ENCODE measurements around the gene TAF13. TPM values are rescaled to one million over a fixed set of nuclear protein-coding genes. Genes with fewer than 3 reads are reported as not detected.
"Not testable (repeated sequence)": the region's sequence is repeated elsewhere in the genome, so short reads cannot be mapped to it uniquely, and the experiment has no call there.

Gene TAF13
- total RNA-seq, 1 donor from 2014 or later, result 22.4 TPM

GRCh38 chr1:109059026-109059425 is 16.8 kb downstream of the TAF13 start:
- Mint-ChIP-seq H3K9me3 (no peaks in the 10 kb centered on the region), H3K4me3 (no peak overlapping the region), H3K27me3 (ENCODE audit: low read depth) (no peaks in the 10 kb centered on the region), H3K27ac (ENCODE audit: unreplicated experiment) (no peak overlapping the region), H3K4me1 (no peaks in the 10 kb centered on the region), H3K36me3 (ENCODE audit: low read depth) (no peaks in the 10 kb centered on the region)
- no peak for DNase-seq (ENCODE audit: low read depth, low spot score)
- TF ChIP-seq CTCF (conservative IDR thresholded peaks at IDR 0.05), result no peak

- Mint-ChIP-seq H3K4me3 (no peak overlapping the region), H3K4me1 (no peaks in the 10 kb centered on the region), H3K27me3 (ENCODE audit: low read depth) (no peaks in the 10 kb centered on the region), H3K27ac (ENCODE audit: unreplicated experiment) (no peak overlapping the region), H3K9me3 (no peaks in the 10 kb centered on the region), H3K36me3 (ENCODE audit: low read depth) (no peaks in the 10 kb centered on the region)
- no peak for TF ChIP-seq CTCF (conservative IDR thresholded peaks at IDR 0.05)
- no peak for DNase-seq (ENCODE audit: low read depth, low spot score)
These were observed 19.7 kb downstream of the TAF13 start for GRCh38 chr1:109056064-109056463.

- H3K4me3 Mint-ChIP-seq; H3K4me1 Mint-ChIP-seq; H3K36me3 Mint-ChIP-seq (ENCODE audit: low read depth); H3K27ac Mint-ChIP-seq (ENCODE audit: unreplicated experiment); DNase-seq (ENCODE audit: low read depth, low spot score); H3K27me3 Mint-ChIP-seq (ENCODE audit: low read depth); H3K9me3 Mint-ChIP-seq: not testable (repeated sequence)
These were observed 23.7 kb downstream of the TAF13 start for GRCh38 chr1:109052145-109052544.

- H3K4me3 Mint-ChIP-seq, result no peak overlapping the region
- H3K27me3 Mint-ChIP-seq (ENCODE audit: low read depth), result peaks cover 5% of the 10 kb centered on the region
- no peak for DNase-seq (ENCODE audit: low read depth, low spot score)
- H3K4me1 Mint-ChIP-seq, result no peaks in the 10 kb centered on the region
- H3K27ac Mint-ChIP-seq (ENCODE audit: unreplicated experiment), result no peak overlapping the region
- no peak for TF ChIP-seq CTCF (conservative IDR thresholded peaks at IDR 0.05)
- no peaks in the 10 kb centered on the region for H3K9me3 Mint-ChIP-seq
- no peaks in the 10 kb centered on the region for H3K36me3 Mint-ChIP-seq (ENCODE audit: low read depth)
These were observed 25.4 kb downstream of the TAF13 start for GRCh38 chr1:109050228-109050995.

GRCh38 chr1:109048335-109048734 is 27.5 kb downstream of the TAF13 start:
- Mint-ChIP-seq H3K27me3 (ENCODE audit: low read depth) (peaks cover 5% of the 10 kb centered on the region), H3K4me3 (no peak overlapping the region), H3K9me3 (no peaks in the 10 kb centered on the region), H3K27ac (ENCODE audit: unreplicated experiment) (no peak overlapping the region), H3K4me1 (no peaks in the 10 kb centered on the region), H3K36me3 (ENCODE audit: low read depth) (no peaks in the 10 kb centered on the region)
- DNase-seq (ENCODE audit: low read depth, low spot score), result no peak
- no peak for TF ChIP-seq CTCF (conservative IDR thresholded peaks at IDR 0.05)

GRCh38 chr1:109047339-109047738 is 28.5 kb downstream of the TAF13 start:
- Mint-ChIP-seq H3K4me1 (peaks cover 3% of the 10 kb centered on the region), H3K36me3 (ENCODE audit: low read depth) (no peaks in the 10 kb centered on the region), H3K4me3 (no peak overlapping the region), H3K27ac (ENCODE audit: unreplicated experiment) (no peak overlapping the region), H3K9me3 (no peaks in the 10 kb centered on the region), H3K27me3 (ENCODE audit: low read depth) (peaks cover 5% of the 10 kb centered on the region)
- no peak for TF ChIP-seq CTCF (conservative IDR thresholded peaks at IDR 0.05)
- DNase-seq (ENCODE audit: low read depth, low spot score), result no peak
